HepG2 (cell line): ENCODE data around the gene NFKBIL1. TPM values are rescaled to one million over a fixed set of nuclear protein-coding genes. Genes with fewer than 3 reads are reported as not detected.

Source experiments
- ATAC-seq: fragments of 200-7000 bp; cut with Tn5 transposase; 3 replicates; pipeline ENCODE4 v1.9.1; 2020; ENCODE audit warnings: mild to moderate bottlenecking, moderate library complexity
- BruUV-seq: library from RNA; stranded (reverse); fragments of 400-500 nt; replicated peaks from 2 replicates; lab custom pipeline; 2021; lab: Mats Ljungman, UMichigan
- CTCF ChIA-PET: fragments of 300-600 bp; formaldehyde crosslinking; extraction: SDS; loops from one replicate; lab custom pipeline; 2021; ENCODE audit warnings: low total read pairs, inconsistent platforms, low intra/inter-chr PET ratio; lab: Yijun Ruan, JAX
- POLR2A ChIA-PET: fragments of 350-600 bp; sonication (Branson Sonifier 250); formaldehyde crosslinking; loops from one replicate; lab custom pipeline; 2020; ENCODE audit warnings: antibody characterized with exemption, inconsistent platforms; lab: Yijun Ruan, JAX
- DNase-seq: peaks from one replicate; pipeline ENCODE4 v3.0.0-alpha.2; 2015; ENCODE audit warnings: low spot score
- FAIRE-seq: peaks from 3 replicates; lab custom pipeline; 2011; peaks lifted over from hg19 to GRCh38; lab: Jason Lieb, UNC
- H2AFZ ChIP-seq: one replicate; pipeline ENCODE4 v1.6.1; 2011; ENCODE audit warnings: low read length, inconsistent platforms
- H3K27ac ChIP-seq: fragments of 300-600 bp; 3 replicates; pipeline ENCODE4 v1.8.0; 2011; ENCODE audit warnings: mixed run types, mild to moderate bottlenecking, mixed read lengths, low read length, inconsistent platforms; ENCODE audit not compliant: insufficient read depth; ENCODE audit errors: extremely low read length
- H3K27me3 ChIP-seq, 2 experiments: fragments of 200-600 bp in 1 of 2; 2 replicates in 1 of 2; 3 replicates in 1 of 2; pipeline versions ENCODE4 v1.6.0 to v1.8.0; 2011; ENCODE audit warnings: low read length in 2 of 2, mild to moderate bottlenecking in 2 of 2, moderate library complexity in 2 of 2, inconsistent platforms in 1 of 2; ENCODE audit not compliant: insufficient read depth in 2 of 2, control insufficient read depth in 1 of 2
- H3K36me3 ChIP-seq, 2 experiments: fragments of 200-600 bp in 1 of 2; replicated peaks in 1 of 2; 2 replicates in 1 of 2; 3 replicates in 1 of 2; pipeline versions ENCODE4 v1.5.1 to v1.8.0; 2011; ENCODE audit warnings: low read length in 2 of 2, inconsistent platforms in 1 of 2; ENCODE audit not compliant: insufficient read depth in 2 of 2, control insufficient read depth in 1 of 2
- H3K4me1 ChIP-seq: 2 replicates; pipeline ENCODE4 v1.5.1; 2012; ENCODE audit warnings: low read length, inconsistent platforms; ENCODE audit not compliant: insufficient read depth
- H3K4me2 ChIP-seq: 2 replicates; pipeline ENCODE4 v1.6.0; 2011; ENCODE audit warnings: low read depth, low read length, inconsistent platforms
- H3K4me3 ChIP-seq, 3 experiments: fragments of 200-600 bp in 1 of 3; sonication (generic), shearing (Covaris generic) in 1 of 3; replicated peaks in 1 of 3; 2 replicates each; pipeline ENCODE4 v1.5.1; 2011 to 2016; ENCODE audit warnings: low read length in 3 of 3, inconsistent platforms in 2 of 3, low read depth in 2 of 3, mild to moderate bottlenecking in 2 of 3, control low read depth in 1 of 3, mixed read lengths in 1 of 3; ENCODE audit not compliant: insufficient read depth in 1 of 3
- H3K79me2 ChIP-seq: one replicate; pipeline ENCODE4 v1.6.1; 2011; ENCODE audit warnings: low read length, inconsistent platforms; ENCODE audit not compliant: insufficient read depth
- H3K9ac ChIP-seq: 2 replicates; pipeline ENCODE4 v1.6.0; 2011; ENCODE audit warnings: mild to moderate bottlenecking, low read depth, low read length, inconsistent platforms; ENCODE audit not compliant: insufficient read depth
- H3K9me3 ChIP-seq: 2 replicates; pipeline ENCODE4 v1.5.1; 2012; ENCODE audit warnings: mild to moderate bottlenecking, low read length
- H4K20me1 ChIP-seq: 2 replicates; pipeline ENCODE4 v1.6.0; 2011; ENCODE audit warnings: inconsistent platforms, mild to moderate bottlenecking, low read length, moderate library complexity; ENCODE audit not compliant: insufficient read depth
- ATF7 ChIP-seq, 2 experiments: fragments of 450-650 bp in 1 of 2; sonication (generic) in 1 of 2; formaldehyde crosslinking in 1 of 2; IDR thresholded peaks; 2 replicates each; pipeline versions ENCODE4 v1.4.0 to v1.6.1; 2016 to 2020; ENCODE audit warnings: antibody characterized with exemption in 1 of 2, mild to moderate bottlenecking in 1 of 2, missing genetic modification reagents in 1 of 2
- HOXA3 ChIP-seq: sonication (generic); formaldehyde crosslinking; IDR thresholded peaks from 2 replicates; pipeline ENCODE4 v1.5.0; 2020; ENCODE audit warnings: missing genetic modification reagents
- PITX1 ChIP-seq: sonication (generic); formaldehyde crosslinking; IDR thresholded peaks from 2 replicates; pipeline ENCODE4 v1.5.1; 2020; ENCODE audit warnings: mild to moderate bottlenecking, missing genetic modification reagents
- POLR2A ChIP-seq, 2 experiments: IDR thresholded peaks; 2 replicates each; pipeline ENCODE4 v1.6.1; 2011; ENCODE audit warnings: low read depth in 2 of 2, low read length in 2 of 2, mild to moderate bottlenecking in 1 of 2, moderate library complexity in 1 of 2; ENCODE audit not compliant: insufficient read depth in 1 of 2
- POLR2AphosphoS2 ChIP-seq: IDR thresholded peaks from 2 replicates; pipeline ENCODE4 v1.6.1; 2011; ENCODE audit warnings: low read depth, low read length, improper control_type of control experiment
- POLR2AphosphoS5 ChIP-seq: IDR thresholded peaks from 2 replicates; pipeline ENCODE4 v1.6.1; 2012; ENCODE audit warnings: low read depth, low read length
- SSRP1 ChIP-seq: IDR thresholded peaks from 2 replicates; pipeline ENCODE4 v1.6.1; 2016; ENCODE audit warnings: control low read depth
- TAF15 ChIP-seq: fragments of 200-400 bp; formaldehyde crosslinking; IDR thresholded peaks from one replicate; pipeline ENCODE4 v1.6.1; 2018; ENCODE audit warnings: mild to moderate bottlenecking, low read depth, low read length; ENCODE audit not compliant: poor library complexity, severe bottlenecking
- ZNF615 ChIP-seq: sonication (generic); formaldehyde crosslinking; IDR thresholded peaks from 2 replicates; pipeline ENCODE4 v1.5.0; 2020; ENCODE audit warnings: mild to moderate bottlenecking, missing genetic modification reagents, borderline replicate concordance
- WGBS: methylation state at CpG from one replicate; pipeline ENCODE4 v1.1.6; 2017; ENCODE audit warnings: low lambda C conversion rate; 5-methylcytosine and 5-hydroxymethylcytosine counted together
- in situ Hi-C: cut with HindIII; loops from 2 replicates; pipeline ENCODE4 v1.10.0; 2017; ENCODE audit warnings: low pct_unique_long_range_greater_than_20kb; ENCODE audit not compliant: extremely low pct_ligation_motif_present
- intact Hi-C: fragments of 100-400 bp; cut with micrococcal nuclease; formaldehyde crosslinking; loops from one replicate; pipeline ENCODE4 v1.10.0; 2022; ENCODE audit not compliant: unreplicated experiment
- polyA plus RNA-seq, 8 experiments: library from polyadenylated mRNA; depleted of rRNA in 3 of 8; stranded (reverse) in 7 of 8; unstranded in 1 of 8; fragments of >200 nt; fragmentation: Illumina TruSeq in 4 of 8; extraction: Trizol in 4 of 8; gene quantifications; 2 replicates each; pipeline versions ENCODE4 v1.2.1 to v1.2.3, GENCODE V29; 2011 to 2016; ENCODE audit warnings: low read depth in 4 of 8, missing spikeins in 1 of 8, mixed read lengths in 1 of 8; ENCODE audit not compliant: insufficient read depth in 1 of 8
- total RNA-seq, 5 experiments: library from RNA; depleted of rRNA; stranded (reverse); fragments of >200 nt; fragmentation: Illumina TruSeq; extraction: Trizol; gene quantifications; 2 replicates each; pipeline ENCODE4 v1.2.3, GENCODE V29; 2016; ENCODE audit warnings: low read depth in 1 of 5
- TF ChIP-seq, protein P1 (sequence below): sonication (generic); formaldehyde crosslinking; IDR thresholded peaks from 2 replicates; pipeline ENCODE4 v1.4.0; 2020; ENCODE audit warnings: missing genetic modification reagents
- TF ChIP-seq, protein P2 (sequence below): sonication (generic); formaldehyde crosslinking; IDR thresholded peaks from 2 replicates; pipeline ENCODE4 v1.8.0; 2022; ENCODE audit warnings: mild to moderate bottlenecking, missing genetic modification reagents

Gene NFKBIL1
- total and polyA plus RNA-seq, 2 of the 13 experiments (the other 11 are each of a cell fraction or from before 2014, with no cell fraction given): 9.7 to 19.5 TPM

DNA sequence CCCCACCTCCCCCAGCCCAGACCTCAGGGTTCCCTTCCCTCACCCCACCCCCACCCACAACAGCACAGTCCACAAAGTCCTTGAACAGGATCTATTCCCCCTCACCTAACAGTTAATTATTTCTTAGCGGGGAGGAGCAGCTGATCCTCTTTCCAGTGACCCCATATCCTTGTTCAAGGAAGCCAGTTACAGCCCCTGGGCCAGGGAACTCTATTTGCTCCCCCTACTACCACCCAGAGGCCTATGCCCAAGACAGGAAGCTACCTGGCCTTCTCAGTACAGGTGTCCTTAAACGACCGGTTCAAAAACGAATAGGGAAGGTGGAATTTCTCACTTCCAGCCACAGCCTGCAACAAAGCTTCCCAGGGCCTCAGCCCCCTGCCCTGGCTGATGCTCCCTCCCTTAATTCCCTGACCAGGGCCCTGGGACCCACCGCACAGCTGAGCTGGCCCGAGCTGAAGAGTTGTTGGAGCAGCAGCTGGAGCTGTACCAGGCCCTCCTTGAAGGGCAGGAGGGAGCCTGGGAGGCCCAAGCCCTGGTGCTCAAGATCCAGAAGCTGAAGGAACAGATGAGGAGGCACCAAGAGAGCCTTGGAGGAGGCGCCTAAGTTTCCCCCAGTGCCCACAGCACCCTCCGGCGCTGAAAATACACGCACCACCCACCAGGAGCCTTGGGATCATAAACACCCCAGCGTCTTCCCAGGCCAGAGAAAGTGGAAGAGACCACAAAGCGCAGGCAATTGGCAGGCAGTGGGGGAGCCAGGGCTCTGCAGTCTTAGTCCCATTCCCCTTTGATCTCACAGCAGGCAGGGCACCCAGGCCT is 17.9 kb upstream of the NFKBIL1 start (continued):
- peak; percentile 46 for TF ChIP-seq TAF15
- TF ChIP-seq ZNF615: 0 out of 2 replicates have a peak, but pooled peaks have one; percentile 62
- TF ChIP-seq, protein P1, sequence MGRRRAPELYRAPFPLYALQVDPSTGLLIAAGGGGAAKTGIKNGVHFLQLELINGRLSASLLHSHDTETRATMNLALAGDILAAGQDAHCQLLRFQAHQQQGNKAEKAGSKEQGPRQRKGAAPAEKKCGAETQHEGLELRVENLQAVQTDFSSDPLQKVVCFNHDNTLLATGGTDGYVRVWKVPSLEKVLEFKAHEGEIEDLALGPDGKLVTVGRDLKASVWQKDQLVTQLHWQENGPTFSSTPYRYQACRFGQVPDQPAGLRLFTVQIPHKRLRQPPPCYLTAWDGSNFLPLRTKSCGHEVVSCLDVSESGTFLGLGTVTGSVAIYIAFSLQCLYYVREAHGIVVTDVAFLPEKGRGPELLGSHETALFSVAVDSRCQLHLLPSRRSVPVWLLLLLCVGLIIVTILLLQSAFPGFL (CRISPR knock-in tag): no peak

DNA sequence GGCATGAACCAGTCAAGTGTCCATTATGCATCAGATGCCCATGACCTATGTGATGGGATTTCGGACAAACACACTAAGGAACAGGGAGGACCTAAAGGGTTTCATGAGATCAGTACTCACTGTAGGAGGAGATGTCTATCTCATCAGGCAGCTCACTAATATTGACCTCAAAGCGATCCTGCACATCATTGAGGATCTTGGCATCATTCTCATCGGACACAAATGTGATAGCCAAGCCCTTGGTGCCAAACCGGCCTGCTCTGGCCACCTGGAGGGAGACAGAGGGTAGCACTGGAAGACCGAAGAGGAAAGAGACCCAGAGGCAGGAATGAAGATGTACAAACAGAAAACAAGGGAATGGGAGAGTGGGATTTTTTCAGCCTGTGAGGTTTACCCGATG is 16.7 kb upstream of the NFKBIL1 start:
- DNase-seq (no peak), FAIRE-seq (no peak), ATAC-seq (no peak)
- no peaks in the 10 kb centered on the region for H3K27me3 ChIP-seq
- BruUV-seq: no TSS peak
- H4K20me1 ChIP-seq: peaks cover 42% of the 10 kb centered on the region
- H3K4me2 ChIP-seq: no peak overlapping the region
- H3K9ac ChIP-seq: no peak overlapping the region
- no peak overlapping the region for H3K4me3 ChIP-seq
- ChIA-PET CTCF (no interaction called here), POLR2A (interaction anchor here (8.3 kb wide), 1 partner anchor 11 kb away, joined by 123 read pairs; the partner anchor contains the start of gene DDX39B)
- H3K79me2 ChIP-seq: peaks cover 5% of the 10 kb centered on the region
- TF ChIP-seq POLR2AphosphoS5 (peak; percentile 38; the same call in 1 of the 2 replicates), PITX1 (CRISPR knock-in tag) (no peak), POLR2A (IDR thresholded peaks at IDR 0.05; ENCODE audit: insufficient read depth in 1 of 2, low read depth in 2 of 2, low read length in 2 of 2) (peak in 1 of 2 experiments; percentile 10; a peak in 1 of 4 replicates), POLR2AphosphoS2 (0 out of 2 replicates have a peak, but pooled peaks have one; percentile 51), ATF7 (IDR thresholded peaks at IDR 0.05) (no peak), ATF7 (CRISPR knock-in tag; IDR thresholded peaks at IDR 0.05) (no peak), SSRP1 (CRISPR knock-in tag) (0 out of 2 replicates have a peak, but pooled peaks have one; percentile 33), HOXA3 (CRISPR knock-in tag) (no peak)
- TF ChIP-seq, protein P2, sequence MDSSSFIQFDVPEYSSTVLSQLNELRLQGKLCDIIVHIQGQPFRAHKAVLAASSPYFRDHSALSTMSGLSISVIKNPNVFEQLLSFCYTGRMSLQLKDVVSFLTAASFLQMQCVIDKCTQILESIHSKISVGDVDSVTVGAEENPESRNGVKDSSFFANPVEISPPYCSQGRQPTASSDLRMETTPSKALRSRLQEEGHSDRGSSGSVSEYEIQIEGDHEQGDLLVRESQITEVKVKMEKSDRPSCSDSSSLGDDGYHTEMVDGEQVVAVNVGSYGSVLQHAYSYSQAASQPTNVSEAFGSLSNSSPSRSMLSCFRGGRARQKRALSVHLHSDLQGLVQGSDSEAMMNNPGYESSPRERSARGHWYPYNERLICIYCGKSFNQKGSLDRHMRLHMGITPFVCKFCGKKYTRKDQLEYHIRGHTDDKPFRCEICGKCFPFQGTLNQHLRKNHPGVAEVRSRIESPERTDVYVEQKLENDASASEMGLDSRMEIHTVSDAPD: no peak
- H3K27ac ChIP-seq: no peak overlapping the region
- peaks cover 80% of the 10 kb centered on the region for H3K4me1 ChIP-seq
- WGBS: 97% methylated on average over 5 of the region's 6 CpGs
- H2AFZ ChIP-seq: no peak overlapping the region
- H3K9me3 ChIP-seq: no peaks in the 10 kb centered on the region
- peaks cover 33 to 59% of the 10 kb centered on the region in 2 experiments for H3K36me3 ChIP-seq
- intact Hi-C loops: no loop called here
- in situ Hi-C loops: no loop called here
